GM12878 (cell line): ENCODE data around the gene PLXNB2. TPM values are rescaled to one million over a fixed set of nuclear protein-coding genes. Genes with fewer than 3 reads are reported as not detected.
A peak's percentile ranks its signal among the peaks of the same experiment; 100 is the strongest.

Experiments used
- ATAC-seq: fragments of 200-7000 bp; cut with Tn5 transposase; 3 replicates; pipeline ENCODE4 v1.9.1; 2020; ENCODE audit warnings: mild to moderate bottlenecking, moderate library complexity
- BruUV-seq: library from RNA; stranded (reverse); fragments of 400-500 nt; replicated peaks from 2 replicates; lab custom pipeline; 2021; lab: Mats Ljungman, UMichigan
- CTCF ChIA-PET: fragments of 300-600 bp; sonication (Branson Sonifier 250); formaldehyde crosslinking; extraction: SDS; loops from one replicate; lab custom pipeline; 2021; ENCODE audit warnings: inconsistent platforms; lab: Yijun Ruan, JAX
- POLR2A ChIA-PET: fragments of 350-600 bp; formaldehyde crosslinking; extraction: SDS; loops from one replicate; lab custom pipeline; 2021; ENCODE audit warnings: inconsistent platforms; lab: Charles Lee
- RAD21 ChIA-PET: fragments of 300-600 bp; sonication (Branson Sonifier 250); formaldehyde crosslinking; loops from one replicate; lab custom pipeline; 2023; ENCODE audit warnings: antibody characterized with exemption; ENCODE audit not compliant: unreplicated experiment; lab: Charles Lee
- SMC1A ChIA-PET: fragments of 300-600 bp; sonication (Branson Sonifier 250); formaldehyde crosslinking; loops from one replicate; lab custom pipeline; 2023; ENCODE audit not compliant: unreplicated experiment, uncharacterized antibody; lab: Charles Lee
- DNase-seq: peaks from one replicate; pipeline ENCODE4 v3.0.0-alpha.2; 2011; ENCODE audit warnings: low read depth, low spot score
- FAIRE-seq: peaks from 3 replicates; lab custom pipeline; 2011; peaks lifted over from hg19 to GRCh38; lab: Jason Lieb, UNC
- H2AFZ ChIP-seq: 2 replicates; pipeline ENCODE4 v1.6.0; 2011; ENCODE audit warnings: low read depth, low read length, control low read depth; ENCODE audit not compliant: control insufficient read depth
- H3K27ac ChIP-seq: 2 replicates; pipeline ENCODE4 v1.5.1; 2011; ENCODE audit warnings: control low read depth; ENCODE audit not compliant: control insufficient read depth, insufficient read depth
- H3K27me3 ChIP-seq, 2 experiments: replicated peaks in 1 of 2; 2 replicates each; pipeline versions ENCODE4 v1.6.0 to v1.6.1; 2011; ENCODE audit warnings: low read length in 1 of 2; ENCODE audit not compliant: control insufficient read depth in 2 of 2, insufficient read depth in 2 of 2
- H3K36me3 ChIP-seq, 2 experiments: 2 replicates each; pipeline ENCODE4 v1.5.1; 2011; ENCODE audit warnings: low read length in 1 of 2; ENCODE audit not compliant: control insufficient read depth in 2 of 2, insufficient read depth in 2 of 2
- H3K4me1 ChIP-seq: 2 replicates; pipeline ENCODE4 v1.6.1; 2011; ENCODE audit warnings: mild to moderate bottlenecking, low read length, moderate library complexity, mixed read lengths; ENCODE audit not compliant: control insufficient read depth, insufficient read depth
- H3K4me2 ChIP-seq: 2 replicates; pipeline ENCODE4 v1.6.0; 2011; ENCODE audit warnings: control low read depth; ENCODE audit not compliant: control insufficient read depth, insufficient read depth
- H3K4me3 ChIP-seq: fragments of 200-600 bp; sonication (generic); 2 replicates; pipeline ENCODE4 v1.5.1; 2016
- H3K79me2 ChIP-seq: 2 replicates; pipeline ENCODE4 v1.6.0; 2011; ENCODE audit warnings: low read length; ENCODE audit not compliant: control insufficient read depth, insufficient read depth
- H3K9ac ChIP-seq: 2 replicates; pipeline ENCODE4 v1.8.0; 2011; ENCODE audit warnings: low read length, control low read depth, mixed read lengths; ENCODE audit not compliant: control insufficient read depth, insufficient read depth
- H3K9me3 ChIP-seq: replicated peaks from 3 replicates; pipeline ENCODE4 v1.5.1; 2011; ENCODE audit warnings: mild to moderate bottlenecking, low read length; ENCODE audit not compliant: control insufficient read depth, insufficient read depth
- H4K20me1 ChIP-seq: 2 replicates; pipeline ENCODE4 v1.6.0; 2011; ENCODE audit not compliant: control insufficient read depth, insufficient read depth
- EZH2 ChIP-seq: IDR thresholded peaks from 2 replicates; pipeline ENCODE4 v1.6.1; 2012; ENCODE audit warnings: low read depth, mild to moderate bottlenecking, control low read depth, inconsistent platforms, low read length, borderline replicate concordance; ENCODE audit not compliant: control insufficient read depth
- KDM1A ChIP-seq: fragments of 200-600 bp; sonication (generic); IDR thresholded peaks from 2 replicates; pipeline ENCODE4 v1.6.1; 2016; ENCODE audit warnings: borderline replicate concordance
- MTA2 ChIP-seq: fragments of 450-650 bp; IDR thresholded peaks from 2 replicates; pipeline ENCODE4 v1.6.1; 2016; ENCODE audit warnings: low read depth, mild to moderate bottlenecking, moderate library complexity
- MTA3 ChIP-seq: IDR thresholded peaks from 2 replicates; pipeline ENCODE4 v1.6.1; 2012; ENCODE audit warnings: low read length, inconsistent platforms, borderline replicate concordance
- RELA ChIP-seq: fragments of 450-650 bp; IDR thresholded peaks from 2 replicates; pipeline ENCODE4 v1.8.0; 2014; ENCODE audit warnings: borderline replicate concordance; ENCODE audit not compliant: partially characterized antibody
- SMAD5 ChIP-seq: IDR thresholded peaks from 2 replicates; pipeline ENCODE4 v1.6.1; 2016; ENCODE audit warnings: antibody characterized with exemption, low read depth
- TCF3 ChIP-seq: IDR thresholded peaks from 2 replicates; pipeline ENCODE4 v1.6.1; 2012; ENCODE audit warnings: low read depth, mild to moderate bottlenecking, low read length, borderline replicate concordance; ENCODE audit not compliant: insufficient read depth
- whole genome bisulfite sequencing: methylation state at CpG from one replicate; pipeline ENCODE4 v1.1.6; 2016; ENCODE audit warnings: low lambda C conversion rate; ENCODE audit not compliant: insufficient replicate concordance, insufficient coverage; ENCODE audit errors: missing lambda C conversion rate; 5-methylcytosine and 5-hydroxymethylcytosine counted together
- in situ Hi-C: fragments of 300-500 bp; cut with MboI; formaldehyde crosslinking; loops from 9 replicates; pipeline ENCODE4 v1.14.3; 2018; ENCODE audit warnings: mixed read lengths
- intact Hi-C: fragments of 100-400 bp; cut with micrococcal nuclease; formaldehyde crosslinking; loops from one replicate; pipeline ENCODE4 v1.14.2; 2022; ENCODE audit not compliant: unreplicated experiment
- polyA plus RNA-seq, 11 experiments: library from polyadenylated mRNA; depleted of rRNA in 4 of 11; unstranded in 6 of 11; stranded (reverse) in 5 of 11; fragments of >200 nt; fragmentation: Nextera tagmentation in 4 of 11; fragmentation: Illumina TruSeq in 1 of 11; extraction: Ambion mirVana in 4 of 11; extraction: Trizol in 1 of 11; gene quantifications; 1 replicate in 1 of 11; 2 replicates in 10 of 11; pipeline versions ENCODE4 v1.2.1 to v1.2.3, GENCODE V29; 2011 to 2016; ENCODE audit warnings: inconsistent platforms in 2 of 11, missing spikeins in 2 of 11, low read depth in 1 of 11
- total RNA-seq, 4 experiments: library from RNA; depleted of rRNA in 3 of 4; stranded (reverse); fragments of >200 nt in 3 of 4; fragmentation: Illumina TruSeq in 1 of 4; extraction: Trizol in 1 of 4; gene quantifications; 2 replicates each; pipeline versions ENCODE4 v1.2.1 to v1.2.3, GENCODE V29; 2013 to 2021

The PLXNB2 gene
- total and polyA plus RNA-seq, 10 of the 15 experiments (the other 5 are each of a cell fraction or from before 2014, with no cell fraction given) = 0.68 to 134 (median 41.9) TPM

DNA sequence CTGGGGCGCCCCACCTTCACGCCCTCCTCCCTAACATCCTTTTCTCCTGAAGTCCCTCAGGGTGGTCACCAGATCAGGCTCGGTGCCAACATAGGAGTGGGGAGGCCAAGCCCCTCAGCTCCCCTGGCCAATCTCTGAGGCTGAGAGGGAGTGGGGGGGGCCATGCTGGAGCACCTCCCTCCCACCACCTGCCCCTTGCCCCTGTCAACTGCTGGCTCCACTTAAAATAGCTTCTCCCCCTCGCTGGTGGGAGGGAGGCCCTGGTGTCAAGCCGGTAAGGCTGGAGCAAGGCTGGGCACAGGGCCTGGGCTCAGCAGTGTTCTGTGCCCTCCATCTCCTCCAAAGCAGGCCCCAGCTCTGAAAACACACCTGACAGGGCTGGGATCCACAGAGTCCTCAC, 4.9 kb downstream of the PLXNB2 start:
- H3K4me2 ChIP-seq = peak overlapping the region; percentile 94
- FAIRE-seq = no peak
- CTCF ChIA-PET = interaction anchor here (1.0 to 2.5 kb wide), 9 partner anchors 10 to 319 kb away, joined by 3 to 19 read pairs (median 3); no protein-coding TSS in a partner anchor

DNA sequence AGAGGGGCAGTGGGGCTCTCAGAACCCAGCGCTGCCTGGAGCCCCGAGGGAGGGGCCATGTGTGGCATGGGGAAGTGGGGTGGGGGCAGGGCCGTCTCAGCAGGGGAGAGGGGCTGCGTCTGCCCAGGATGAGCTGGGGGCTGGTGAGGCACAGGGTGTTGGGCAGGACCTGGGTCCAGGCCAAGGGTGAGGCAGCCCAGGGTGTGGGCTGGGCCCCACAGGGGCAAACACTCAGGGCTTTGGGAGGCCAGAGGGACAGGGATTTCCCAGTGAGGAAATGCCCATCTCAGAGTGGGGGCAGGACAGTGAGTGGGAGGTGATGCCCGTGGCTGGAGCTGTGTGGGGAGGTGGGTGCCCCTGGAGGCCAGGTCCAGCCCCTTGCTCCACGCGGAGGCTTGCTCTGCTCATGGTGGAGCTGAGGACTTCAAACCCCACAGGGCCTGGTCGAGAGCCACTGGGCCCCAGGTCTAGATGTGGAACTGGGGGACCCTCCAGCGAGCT, 5.4 kb downstream of the PLXNB2 start:
- ChIA-PET SMC1A (interaction anchor here (0.5 to 1.9 kb wide), 3 partner anchors 12 to 318 kb away, joined by 3 to 6 read pairs (median 3); partner anchors contain the start of gene TUBGCP6), RAD21 (interaction anchor here (3.8 kb wide), 1 partner anchor 9 kb away, joined by 10 read pairs; no protein-coding TSS in a partner anchor), POLR2A (interaction anchor here (0.5 to 2.3 kb wide), 6 partner anchors 8 to 279 kb away, joined by 3 to 6 read pairs (median 3); partner anchors contain the start of gene HDAC10), CTCF (interaction anchor here (1.0 to 2.5 kb wide), 9 partner anchors 9 to 319 kb away, joined by 3 to 19 read pairs (median 3); no protein-coding TSS in a partner anchor)
- H3K4me1 ChIP-seq = peaks cover 47% of the 10 kb centered on the region
- no peaks in the 10 kb centered on the region for H3K9me3 ChIP-seq
- no peaks in the 10 kb centered on the region for H3K27me3 ChIP-seq
- DNase-seq (no peak), FAIRE-seq (no peak), ATAC-seq (peak; percentile 1; the same call in 2 of the 3 replicates)
- WGBS = 54% methylated on average over 8 of the region's 9 CpGs
- in situ Hi-C loops (no loop called here), intact Hi-C loops (no loop called here)
- peak overlapping the region; percentile 43 for H3K4me3 ChIP-seq
- peaks cover 2 to 3% of the 10 kb centered on the region in 2 experiments; a peak in 2 of 4 replicates for H3K36me3 ChIP-seq
- no peak overlapping the region for H3K27ac ChIP-seq
- no TSS peak for BruUV-seq
- TF ChIP-seq MTA2 (no peak), RELA (no peak), MTA3 (no peak), EZH2 (no peak), SMAD5 (no peak)
- peak overlapping the region; percentile 43; the same call in 1 of the 2 replicates for H3K9ac ChIP-seq
- peaks cover 4% of the 10 kb centered on the region for H4K20me1 ChIP-seq
- peak overlapping the region; percentile 94 for H3K4me2 ChIP-seq
- H3K79me2 ChIP-seq = peaks cover 88% of the 10 kb centered on the region
- no peak overlapping the region for H2AFZ ChIP-seq

More for the DNA sequence above, 4.9 kb downstream of the PLXNB2 start:
- ATAC-seq (no peak), DNase-seq (no peak)
- no peaks in the 10 kb centered on the region for H3K27me3 ChIP-seq
- H3K27ac ChIP-seq = no peak overlapping the region
- peaks cover 2 to 3% of the 10 kb centered on the region in 2 experiments; a peak in 2 of 4 replicates for H3K36me3 ChIP-seq
- H3K9me3 ChIP-seq = no peaks in the 10 kb centered on the region
- TF ChIP-seq TCF3 (no peak), KDM1A (no peak)
- intact Hi-C loops (no loop called here), in situ Hi-C loops (no loop called here)
- peaks cover 87% of the 10 kb centered on the region for H3K79me2 ChIP-seq
- 66% methylated on average over 5 of the region's 5 CpGs for WGBS
- peaks cover 47% of the 10 kb centered on the region for H3K4me1 ChIP-seq
- POLR2A ChIA-PET = interaction anchor here (0.5 to 2.3 kb wide), 6 partner anchors 9 to 279 kb away, joined by 3 to 6 read pairs (median 3); partner anchors contain the start of gene HDAC10
- peaks cover 4% of the 10 kb centered on the region for H4K20me1 ChIP-seq
- peak overlapping the region; percentile 60; the same call in 1 of the 2 replicates for H3K9ac ChIP-seq
- SMC1A ChIA-PET = interaction anchor here (0.5 to 4.2 kb wide), 4 partner anchors 9 to 318 kb away, joined by 3 to 21 read pairs (median 4); partner anchors contain the start of gene TUBGCP6
- no TSS peak for BruUV-seq
- RAD21 ChIA-PET = interaction anchor here (1.5 to 3.8 kb wide), 2 partner anchors 9 to 10 kb away, joined by 3 to 10 read pairs; no protein-coding TSS in a partner anchor
- peak overlapping the region; percentile 43; the same call in 1 of the 2 replicates for H3K4me3 ChIP-seq
- no peak overlapping the region for H2AFZ ChIP-seq
